Activated CD4-positive, alpha-beta T cell treated with anti-CD3 and anti-CD28 coated beads, Interleukin-2, amount 50 U/mL, for 24 hours (primary cell): Measurements from ENCODE around the gene ENO2.

Experiments used
- DNase-seq, 2 donors: peaks; one replicate each; pipeline ENCODE4 v3.0.0-alpha.2; 2020; ENCODE audit warnings: low read depth in 1 of 2, low spot score in 1 of 2

The ENO2 gene

GRCh38 chr12:6912164-6912935 is 2.0 kb upstream of the ENO2 start:
- DNase-seq = no peak

GRCh38 chr12:6914947-6915788 is 788 bp downstream of the ENO2 start:
- no peak for DNase-seq

- no peak for DNase-seq
Measured at GRCh38 chr12:6915789-6916285, 1.5 kb downstream of the ENO2 start.

GRCh38 chr12:6916426-6917200 is 2.2 kb downstream of the ENO2 start:
- no peak for DNase-seq

GRCh38 chr12:6917491-6918231 is 3.3 kb downstream of the ENO2 start:
- no peak for DNase-seq

GRCh38 chr12:6919588-6919987 is 5.2 kb downstream of the ENO2 start:
- DNase-seq = no peak

- DNase-seq = no peak
Measured at GRCh38 chr12:6921539-6921938, 7.2 kb downstream of the ENO2 start.

GRCh38 chr12:6921996-6922946 is 7.9 kb downstream of the ENO2 start:
- no peak for DNase-seq

- DNase-seq = no peak
Measured at GRCh38 chr12:6923003-6923732, 8.8 kb downstream of the ENO2 start.

- no peak for DNase-seq
Measured at GRCh38 chr12:6923851-6924250, 9.5 kb downstream of the ENO2 start.

- DNase-seq = no peak
Measured at GRCh38 chr12:6925239-6925539, 10.8 kb downstream of the ENO2 start.

- DNase-seq = no peak
Measured at GRCh38 chr12:6925540-6926279, 11.3 kb downstream of the ENO2 start.

GRCh38 chr12:6927379-6928021 is 13.1 kb downstream of the ENO2 start, which contains the start of gene ATN1:
Gene ATN1 (plus strand): TSS chr12:6927959. CDS start chr12:6934002, 6,043 bp downstream.
- no peak for DNase-seq

- DNase-seq = no peak
Measured at GRCh38 chr12:6928022-6928702, 13.8 kb downstream of the ENO2 start.

- no peak for DNase-seq
Measured at GRCh38 chr12:6928703-6929407, 14.5 kb downstream of the ENO2 start.
